GM12891 (cell line): ENCODE data around the gene RER1.

Source experiments
- PAX5 ChIP-seq: IDR thresholded peaks from 2 replicates; pipeline ENCODE4 v1.6.1; 2011; ENCODE audit warnings: low read length, moderate library complexity, mild to moderate bottlenecking; ENCODE audit not compliant: insufficient read depth, severe bottlenecking
- POLR2A ChIP-seq: IDR thresholded peaks from 2 replicates; pipeline ENCODE4 v1.6.1; 2011; ENCODE audit warnings: low read depth, low read length, control low read depth
- POLR2AphosphoS5 ChIP-seq: IDR thresholded peaks from 2 replicates; pipeline ENCODE4 v1.6.1; 2011; ENCODE audit warnings: low read depth, low read length, control low read depth
- SPI1 ChIP-seq: IDR thresholded peaks from 2 replicates; pipeline ENCODE4 v1.6.1; 2011; ENCODE audit warnings: low read depth, low read length, control low read depth
- TAF1 ChIP-seq: IDR thresholded peaks from 2 replicates; pipeline ENCODE4 v1.6.1; 2011; ENCODE audit warnings: low read depth, low read length, control low read depth

DNA sequence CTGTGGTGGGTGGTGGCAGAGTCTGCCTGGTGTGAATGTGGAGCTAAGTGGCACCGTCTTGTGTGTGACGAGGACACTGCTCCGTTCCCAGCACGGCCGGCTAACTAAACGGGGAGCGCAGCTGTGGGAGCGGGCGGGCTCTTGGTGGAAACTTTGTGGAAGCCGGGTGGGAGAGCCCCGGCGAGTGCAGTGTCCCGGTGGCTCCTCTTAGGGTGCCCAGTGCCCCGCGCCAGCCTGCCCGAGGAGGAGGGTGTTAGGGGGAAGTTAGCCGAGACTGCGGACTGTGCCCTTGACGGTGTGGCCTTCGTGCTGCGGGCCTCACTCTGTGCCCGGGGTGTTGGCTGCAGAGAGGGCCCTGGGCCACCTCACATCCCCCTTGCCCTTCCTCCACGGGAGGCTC lies 10.8 kb downstream of the RER1 start:
- TF ChIP-seq TAF1 (no peak), POLR2A (peak; percentile 15; the same call in 1 of the 2 replicates), POLR2AphosphoS5 (no peak), PAX5 (no peak), SPI1 (no peak)
